Keratinocyte (primary cell): ENCODE results near the gene AP3D1. TPM values are rescaled to one million over a fixed set of nuclear protein-coding genes. Genes with fewer than 3 reads are reported as not detected.

Experiments
- DNase-seq: peaks from one replicate; pipeline ENCODE4 v3.0.0-alpha.2; 2011; ENCODE audit warnings: low read depth, missing footprints, low spot score
- FAIRE-seq: peaks from 2 replicates; lab custom pipeline; 2011; peaks lifted over from hg19 to GRCh38; lab: Jason Lieb, UNC
- H2AFZ ChIP-seq: 2 replicates; pipeline ENCODE4 v1.6.0; 2012; ENCODE audit warnings: low read length, control low read depth, inconsistent platforms; ENCODE audit not compliant: control insufficient read depth
- H3K27ac ChIP-seq: 2 replicates; pipeline ENCODE4 v1.5.1; 2011; ENCODE audit warnings: low read length; ENCODE audit not compliant: control insufficient read depth, insufficient read depth
- H3K27me3 ChIP-seq: 3 replicates; pipeline ENCODE4 v1.6.0; 2011; ENCODE audit warnings: low read length; ENCODE audit not compliant: control insufficient read depth, insufficient read depth; ENCODE audit errors: extremely low read depth
- H3K36me3 ChIP-seq, 2 experiments: 2 replicates in 1 of 2; 3 replicates in 1 of 2; pipeline ENCODE4 v1.5.1; 2011; ENCODE audit warnings: low read length in 2 of 2, mild to moderate bottlenecking in 1 of 2; ENCODE audit not compliant: control insufficient read depth in 2 of 2, insufficient read depth in 2 of 2; ENCODE audit errors: extremely low read depth in 1 of 2
- H3K4me1 ChIP-seq: 3 replicates; pipeline ENCODE4 v1.5.1; 2011; ENCODE audit warnings: low read length; ENCODE audit not compliant: control insufficient read depth, insufficient read depth; ENCODE audit errors: extremely low read depth
- H3K4me2 ChIP-seq: 3 replicates; pipeline ENCODE4 v1.6.0; 2011; ENCODE audit warnings: low read depth, low read length; ENCODE audit not compliant: control insufficient read depth, insufficient read depth; ENCODE audit errors: extremely low read depth
- H3K4me3 ChIP-seq, 3 experiments: fragments of 200-600 bp in 1 of 3; sonication (generic) in 1 of 3; 2 replicates in 2 of 3; 3 replicates in 1 of 3; pipeline ENCODE4 v1.5.1; 2011 to 2016; ENCODE audit warnings: low read length in 3 of 3, mild to moderate bottlenecking in 3 of 3, control low read depth in 2 of 3, inconsistent platforms in 1 of 3, low read depth in 1 of 3, mixed read lengths in 1 of 3, mixed run types in 1 of 3, moderate library complexity in 1 of 3; ENCODE audit not compliant: control insufficient read depth in 2 of 3, insufficient read depth in 2 of 3; ENCODE audit errors: extremely low read depth in 1 of 3
- H3K79me2 ChIP-seq: 2 replicates; pipeline ENCODE4 v1.6.0; 2012; ENCODE audit warnings: low read length; ENCODE audit not compliant: control insufficient read depth, insufficient read depth
- H3K9ac ChIP-seq: 3 replicates; pipeline ENCODE4 v1.6.0; 2011; ENCODE audit warnings: low read length; ENCODE audit not compliant: control insufficient read depth, insufficient read depth; ENCODE audit errors: extremely low read depth
- H3K9me1 ChIP-seq: 3 replicates; pipeline ENCODE4 v1.6.0; 2011; ENCODE audit warnings: low read length; ENCODE audit not compliant: control insufficient read depth, insufficient read depth; ENCODE audit errors: extremely low read depth
- H3K9me3 ChIP-seq: 2 replicates; pipeline ENCODE4 v1.5.1; 2012; ENCODE audit warnings: low read depth, low read length; ENCODE audit not compliant: control insufficient read depth
- H4K20me1 ChIP-seq: 3 replicates; pipeline ENCODE4 v1.6.0; 2011; ENCODE audit warnings: low read length; ENCODE audit not compliant: control insufficient read depth, insufficient read depth; ENCODE audit errors: extremely low read depth
- CTCF ChIP-seq, 3 experiments: IDR thresholded peaks in 1 of 3; conservative IDR thresholded peaks in 1 of 3; optimal IDR thresholded peaks in 1 of 3; 2 replicates in 2 of 3; 3 replicates in 1 of 3; pipeline versions ENCODE3 to v1.5.1; 2011; ENCODE audit warnings: low read length in 3 of 3, mild to moderate bottlenecking in 3 of 3, moderate library complexity in 2 of 3, control low read depth in 1 of 3, inconsistent platforms in 1 of 3; ENCODE audit not compliant: insufficient read depth in 2 of 3; ENCODE audit errors: extremely low read depth in 1 of 3
- EZH2 ChIP-seq: IDR thresholded peaks from one replicate; pipeline ENCODE4 v1.6.1; 2012; ENCODE audit warnings: inconsistent platforms, mild to moderate bottlenecking, low read length, moderate library complexity
- dilution Hi-C: fragments of 300-500 bp; cut with MboI; formaldehyde crosslinking; loops from one replicate; pipeline ENCODE4 v1.7.0; 2020; ENCODE audit warnings: low sequenced_read_pairs; ENCODE audit not compliant: extremely low pct_ligation_motif_present
- polyA plus RNA-seq, 5 experiments: library from polyadenylated mRNA; depleted of rRNA in 3 of 5; stranded (reverse) in 3 of 5; stranded (forward) in 1 of 5; unstranded in 1 of 5; fragments of >200 nt; gene quantifications; 1 replicate in 1 of 5; 2 replicates in 3 of 5; 3 replicates in 1 of 5; pipeline versions ENCODE4 v1.2.1 to v1.2.3, GENCODE V29; 2011 to 2012; ENCODE audit warnings: missing spikeins in 2 of 5, low read depth in 1 of 5, low replicate concordance in 1 of 5

AP3D1 gene
- polyA plus RNA-seq, 1 donor (not counting 4 experiments of a cell fraction or from before 2014, with no cell fraction given): 56.1 TPM

GRCh38 chr19:2101417-2102335, 49.7 kb downstream of the AP3D1 start:
- Histone ChIP-seq H3K9me1 (no peaks in the 10 kb centered on the region), H4K20me1 (peaks cover 10% of the 10 kb centered on the region)
- FAIRE-seq: no peak

DNA sequence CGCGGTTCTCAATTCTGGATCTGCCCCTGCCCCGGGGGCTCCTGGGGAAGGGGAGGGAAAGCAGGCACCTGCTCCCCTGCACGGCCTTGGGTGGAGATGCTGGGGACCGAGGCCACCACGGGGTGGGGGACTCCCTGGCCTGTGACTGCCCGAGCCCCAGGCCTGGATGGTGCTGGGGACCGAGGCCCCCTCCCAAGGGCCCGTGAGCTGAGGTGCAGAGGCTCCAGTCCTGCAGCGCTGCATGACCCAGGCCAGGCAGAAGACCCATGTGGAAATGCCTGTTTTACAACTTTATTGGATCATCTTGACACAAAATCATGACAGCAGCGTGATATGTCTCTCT, 50.7 kb downstream of the AP3D1 start:
- FAIRE-seq: no peak
- dilution Hi-C loops: no loop called here
- Histone ChIP-seq H3K9ac (no peak overlapping the region), H3K27me3 (no peaks in the 10 kb centered on the region), H3K27ac (no peak overlapping the region), H3K36me3 (peaks cover 22 to 31% of the 10 kb centered on the region in 2 experiments), H3K9me3 (no peaks in the 10 kb centered on the region), H2AFZ (no peak overlapping the region), H3K79me2 (peaks cover 22% of the 10 kb centered on the region), H3K4me3 (no peak overlapping the region), H3K4me1 (no peaks in the 10 kb centered on the region), H3K4me2 (no peak overlapping the region), H3K9me1 (no peaks in the 10 kb centered on the region), H4K20me1 (peaks cover 10% of the 10 kb centered on the region)
- no peak for DNase-seq
- TF ChIP-seq CTCF (optimal IDR thresholded peaks at IDR 0.05 in 1 of 3, IDR thresholded peaks at IDR 0.05 in 1 of 3, conservative IDR thresholded peaks at IDR 0.05 in 1 of 3; ENCODE audit: extremely low read depth in 1 of 3, insufficient read depth in 2 of 3, low read length in 3 of 3): no peak

More at GRCh38 chr19:2101417-2102335, 49.7 kb downstream of the AP3D1 start:
- TF ChIP-seq CTCF (optimal IDR thresholded peaks at IDR 0.05 in 1 of 3, IDR thresholded peaks at IDR 0.05 in 1 of 3, conservative IDR thresholded peaks at IDR 0.05 in 1 of 3; ENCODE audit: extremely low read depth in 1 of 3, insufficient read depth in 2 of 3, low read length in 3 of 3) (no peak), EZH2 (no peak)
- H3K79me2 ChIP-seq: peaks cover 20% of the 10 kb centered on the region
- H3K9ac ChIP-seq: no peak overlapping the region
- no peak overlapping the region for H3K4me3 ChIP-seq
- DNase-seq: no peak
- H3K27me3 ChIP-seq: no peaks in the 10 kb centered on the region
- H3K4me1 ChIP-seq: no peaks in the 10 kb centered on the region
- no peaks in the 10 kb centered on the region for H3K9me3 ChIP-seq
- no peak overlapping the region for H3K4me2 ChIP-seq
- H2AFZ ChIP-seq: no peak overlapping the region
- H3K36me3 ChIP-seq: peaks cover 25 to 36% of the 10 kb centered on the region in 2 experiments
- no peak overlapping the region for H3K27ac ChIP-seq
- dilution Hi-C loops: no loop called here
